Stimulated activated CD8-positive, alpha-beta memory T cell treated with anti-CD3 and anti-CD28 coated beads, Interleukin-15, amount 100 ng/mL, for 1 hour (primary cell): ENCODE data around the gene KIF1B.

Source experiments
- DNase-seq: peaks from one replicate; pipeline ENCODE4 v3.0.0-alpha.2; 2020; ENCODE audit warnings: low read depth

Gene KIF1B

GRCh38 chr1:10209905-10210810 lies at the start of gene KIF1B:
KIF1B (plus strand) TSS chr1:10210570; CDS start chr1:10232329, 21,759 bp downstream.
- peak; percentile 90 for DNase-seq

- no peak for DNase-seq
Observed at GRCh38 chr1:10160907-10161490, 49.4 kb upstream of the KIF1B start.

- DNase-seq, result no peak
Observed at GRCh38 chr1:10161541-10162290, 48.7 kb upstream of the KIF1B start.

- no peak for DNase-seq
Observed at GRCh38 chr1:10168912-10169514, 41.4 kb upstream of the KIF1B start.

GRCh38 chr1:10170239-10170574 lies 40.2 kb upstream of the KIF1B start:
- DNase-seq, result no peak

- no peak for DNase-seq
Observed at GRCh38 chr1:10171105-10171767, 39.1 kb upstream of the KIF1B start.

GRCh38 chr1:10171995-10172669 lies 38.2 kb upstream of the KIF1B start:
- DNase-seq, result no peak

- no peak for DNase-seq
Observed at GRCh38 chr1:10173582-10173981, 36.8 kb upstream of the KIF1B start.

GRCh38 chr1:10177876-10178275 lies 32.5 kb upstream of the KIF1B start:
- no peak for DNase-seq

- no peak for DNase-seq
Observed at GRCh38 chr1:10178597-10179405, 31.6 kb upstream of the KIF1B start.

- DNase-seq, result no peak
Observed at GRCh38 chr1:10179406-10180091, 30.8 kb upstream of the KIF1B start.

- DNase-seq, result no peak
Observed at GRCh38 chr1:10181154-10181553, 29.2 kb upstream of the KIF1B start.

- no peak for DNase-seq
Observed at GRCh38 chr1:10185759-10186158, 24.6 kb upstream of the KIF1B start.

GRCh38 chr1:10186331-10187025 lies 23.9 kb upstream of the KIF1B start:
- DNase-seq, result no peak

- no peak for DNase-seq
Observed at GRCh38 chr1:10187026-10187334, 23.4 kb upstream of the KIF1B start.

- DNase-seq, result no peak
Observed at GRCh38 chr1:10188133-10188650, 22.2 kb upstream of the KIF1B start.

GRCh38 chr1:10189659-10190058 lies 20.7 kb upstream of the KIF1B start:
- DNase-seq, result no peak

GRCh38 chr1:10192263-10192662 lies 18.1 kb upstream of the KIF1B start:
- no peak for DNase-seq

- DNase-seq, result no peak
Observed at GRCh38 chr1:10193288-10193687, 17.1 kb upstream of the KIF1B start.
